ENCODE results near the gene PDHB. TPM values are rescaled to one million over a fixed set of nuclear protein-coding genes. Genes with fewer than 3 reads are reported as not detected.

The PDHB gene
- total and polyA plus RNA-seq, 4 experiments from 2014 or later, result 55.0 to 148 (median 80.6) TPM

- Histone ChIP-seq H3K9me3 (ENCODE audit: control insufficient read depth in 1 of 2, low read length in 2 of 2) (no peaks in the 10 kb centered on the region), H3K36me3 (ENCODE audit: insufficient read depth, low read length) (peaks cover 14% of the 10 kb centered on the region), H3K4me3 (ENCODE audit: low read length in 2 of 2) (no peak overlapping the region), H3K27me3 (ENCODE audit: insufficient read depth, low read length) (no peaks in the 10 kb centered on the region), H3K4me1 (ENCODE audit: insufficient read depth, low read length) (no peaks in the 10 kb centered on the region), H3K27ac (ENCODE audit: low read depth, low read length) (no peak overlapping the region)
- POLR2A ChIA-PET (ENCODE audit: partially characterized antibody), result no interaction called here
- no peak for DNase-seq
- H3K27ac Mint-ChIP-seq, result peak overlapping the region in 1 of 7 donors; percentile 27
- H3K4me3 Mint-ChIP-seq, result no peak overlapping the region
- peaks cover 0 to 6% (median 4%) of the 10 kb centered on the region in 4 donors for H3K4me1 Mint-ChIP-seq
- H3K27me3 Mint-ChIP-seq, result no peaks in the 10 kb centered on the region
- intact Hi-C loops (cut with micrococcal nuclease), result no loop called here
- H3K36me3 Mint-ChIP-seq, result peaks cover 45 to 50% of the 10 kb centered on the region in 2 donors
- CTCF ChIA-PET (ENCODE audit: partially characterized antibody), result interaction anchor here (1.4 kb wide), 1 partner anchor 9 kb away, joined by 4 read pairs; no protein-coding TSS in a partner anchor
- peaks cover 0 to 2% (median 0%) of the 10 kb centered on the region in 8 donors for H3K9me3 Mint-ChIP-seq
Observed at GRCh38 chr3:58409663-58410062, 24.0 kb downstream of the PDHB start.

- no peaks in the 10 kb centered on the region for H3K27me3 Mint-ChIP-seq
- Histone ChIP-seq H3K27ac (ENCODE audit: low read depth, low read length) (no peak overlapping the region), H3K4me1 (ENCODE audit: insufficient read depth, low read length) (no peaks in the 10 kb centered on the region), H3K9me3 (ENCODE audit: control insufficient read depth in 1 of 2, low read length in 2 of 2) (no peaks in the 10 kb centered on the region), H3K4me3 (ENCODE audit: low read length in 2 of 2) (no peak overlapping the region), H3K27me3 (ENCODE audit: insufficient read depth, low read length) (no peaks in the 10 kb centered on the region), H3K36me3 (ENCODE audit: insufficient read depth, low read length) (peaks cover 14% of the 10 kb centered on the region)
- H3K4me1 Mint-ChIP-seq, result no peaks in the 10 kb centered on the region
- DNase-seq, result no peak
- no peak overlapping the region for H3K27ac Mint-ChIP-seq
- ChIA-PET POLR2A (ENCODE audit: partially characterized antibody) (no interaction called here), CTCF (ENCODE audit: partially characterized antibody) (interaction anchor here (1.4 kb wide), 1 partner anchor 10 kb away, joined by 4 read pairs; no protein-coding TSS in a partner anchor)
- H3K9me3 Mint-ChIP-seq, result peaks cover 0 to 2% (median 0%) of the 10 kb centered on the region in 8 donors
- no peak overlapping the region for H3K4me3 Mint-ChIP-seq
- intact Hi-C loops (cut with micrococcal nuclease), result no loop called here
- H3K36me3 Mint-ChIP-seq, result peaks cover 50 to 51% of the 10 kb centered on the region in 2 donors
Observed at GRCh38 chr3:58408906-58409305, 24.7 kb downstream of the PDHB start.

- intact Hi-C loops (cut with micrococcal nuclease), result no loop called here
- H3K4me3 ChIP-seq (ENCODE audit: low read length in 2 of 2), result no peak overlapping the region
- no peaks in the 10 kb centered on the region for H3K9me3 ChIP-seq (ENCODE audit: control insufficient read depth in 1 of 2, low read length in 2 of 2)
- Mint-ChIP-seq H3K36me3 (peaks cover 36 to 39% of the 10 kb centered on the region in 2 donors), H3K4me1 (peaks cover 0 to 3% (median 0%) of the 10 kb centered on the region in 4 donors), H3K9me3 (no peaks in the 10 kb centered on the region), H3K4me3 (no peak overlapping the region), H3K27me3 (no peaks in the 10 kb centered on the region), H3K27ac (no peak overlapping the region)
- H3K36me3 ChIP-seq (ENCODE audit: insufficient read depth, low read length), result peaks cover 6% of the 10 kb centered on the region
- CTCF ChIA-PET (ENCODE audit: partially characterized antibody), result interaction anchor here (1.3 kb wide), 1 partner anchor 25 kb away, joined by 4 read pairs; no protein-coding TSS in a partner anchor
- no peak for DNase-seq
- no peak overlapping the region for H3K27ac ChIP-seq (ENCODE audit: low read depth, low read length)
- no peaks in the 10 kb centered on the region for H3K27me3 ChIP-seq (ENCODE audit: insufficient read depth, low read length)
- no peaks in the 10 kb centered on the region for H3K4me1 ChIP-seq (ENCODE audit: insufficient read depth, low read length)
- POLR2A ChIA-PET (ENCODE audit: partially characterized antibody), result no interaction called here
Observed at GRCh38 chr3:58404396-58404795, 29.2 kb downstream of the PDHB start.

GRCh38 chr3:58403513-58404109 is 30.0 kb downstream of the PDHB start:
- Histone ChIP-seq H3K9me3 (ENCODE audit: control insufficient read depth in 1 of 2, low read length in 2 of 2) (no peaks in the 10 kb centered on the region), H3K27me3 (ENCODE audit: insufficient read depth, low read length) (no peaks in the 10 kb centered on the region), H3K36me3 (ENCODE audit: insufficient read depth, low read length) (no peaks in the 10 kb centered on the region), H3K27ac (ENCODE audit: low read depth, low read length) (no peak overlapping the region), H3K4me3 (ENCODE audit: low read length in 2 of 2) (no peak overlapping the region), H3K4me1 (ENCODE audit: insufficient read depth, low read length) (no peaks in the 10 kb centered on the region)
- peak overlapping the region in 2 of 7 donors; percentile 9 to 32 for H3K27ac Mint-ChIP-seq
- no peak overlapping the region for H3K4me3 Mint-ChIP-seq
- peaks cover 36 to 39% of the 10 kb centered on the region in 2 donors for H3K36me3 Mint-ChIP-seq
- H3K27me3 Mint-ChIP-seq, result no peaks in the 10 kb centered on the region
- H3K9me3 Mint-ChIP-seq, result no peaks in the 10 kb centered on the region
- CTCF ChIA-PET (ENCODE audit: partially characterized antibody), result no interaction called here
- POLR2A ChIA-PET (ENCODE audit: partially characterized antibody), result no interaction called here
- intact Hi-C loops (cut with micrococcal nuclease), result no loop called here
- peaks cover 0 to 3% (median 0%) of the 10 kb centered on the region in 4 donors for H3K4me1 Mint-ChIP-seq
- DNase-seq, result no peak

- intact Hi-C loops (cut with micrococcal nuclease), result no loop called here
- DNase-seq, result no peak
- H3K9me3 ChIP-seq (ENCODE audit: control insufficient read depth in 1 of 2, low read length in 2 of 2), result no peaks in the 10 kb centered on the region
- H3K27me3 Mint-ChIP-seq, result no peaks in the 10 kb centered on the region
- no peaks in the 10 kb centered on the region for H3K4me1 ChIP-seq (ENCODE audit: insufficient read depth, low read length)
- peaks cover 53 to 65% of the 10 kb centered on the region in 2 donors for H3K36me3 Mint-ChIP-seq
- H3K4me3 ChIP-seq (ENCODE audit: low read length in 2 of 2), result no peak overlapping the region
- H3K4me3 Mint-ChIP-seq, result no peak overlapping the region
- ChIA-PET CTCF (ENCODE audit: partially characterized antibody) (no interaction called here), POLR2A (ENCODE audit: partially characterized antibody) (no interaction called here)
- no peaks in the 10 kb centered on the region for H3K9me3 Mint-ChIP-seq
- H3K27ac Mint-ChIP-seq, result peak overlapping the region in 1 of 7 donors; percentile 59
- H3K27me3 ChIP-seq (ENCODE audit: insufficient read depth, low read length), result no peaks in the 10 kb centered on the region
- peaks cover 0 to 3% (median 0%) of the 10 kb centered on the region in 4 donors for H3K4me1 Mint-ChIP-seq
- H3K36me3 ChIP-seq (ENCODE audit: insufficient read depth, low read length), result peaks cover 14% of the 10 kb centered on the region
- H3K27ac ChIP-seq (ENCODE audit: low read depth, low read length), result no peak overlapping the region
Observed at GRCh38 chr3:58398669-58399333, 34.8 kb downstream of the PDHB start.

GRCh38 chr3:58394339-58394738 is 39.3 kb downstream of the PDHB start:
- peaks cover 56 to 68% of the 10 kb centered on the region in 2 donors for H3K36me3 Mint-ChIP-seq
- no peak overlapping the region for H3K27ac Mint-ChIP-seq
- no peak overlapping the region for H3K4me3 Mint-ChIP-seq
- no peak overlapping the region for H3K4me3 ChIP-seq (ENCODE audit: low read length in 2 of 2)
- H3K9me3 ChIP-seq (ENCODE audit: control insufficient read depth in 1 of 2, low read length in 2 of 2), result no peaks in the 10 kb centered on the region
- POLR2A ChIA-PET (ENCODE audit: partially characterized antibody), result no interaction called here
- no peaks in the 10 kb centered on the region for H3K27me3 ChIP-seq (ENCODE audit: insufficient read depth, low read length)
- no peaks in the 10 kb centered on the region for H3K4me1 Mint-ChIP-seq
- H3K36me3 ChIP-seq (ENCODE audit: insufficient read depth, low read length), result peaks cover 14% of the 10 kb centered on the region
- H3K9me3 Mint-ChIP-seq, result no peaks in the 10 kb centered on the region
- intact Hi-C loops (cut with micrococcal nuclease), result no loop called here
- CTCF ChIA-PET (ENCODE audit: partially characterized antibody), result interaction anchor here (1.4 kb wide), 1 partner anchor 88 kb away, joined by 3 read pairs; the partner anchor contains the start of genes HTD2 and RPP14
- H3K27me3 Mint-ChIP-seq, result no peaks in the 10 kb centered on the region
- no peaks in the 10 kb centered on the region for H3K4me1 ChIP-seq (ENCODE audit: insufficient read depth, low read length)
- no peak for DNase-seq
- H3K27ac ChIP-seq (ENCODE audit: low read depth, low read length), result no peak overlapping the region

GRCh38 chr3:58392181-58392580 is 41.5 kb downstream of the PDHB start:
- H3K4me1 Mint-ChIP-seq, result no peaks in the 10 kb centered on the region
- H3K27ac ChIP-seq (ENCODE audit: low read depth, low read length), result no peak overlapping the region
- peaks cover 7% of the 10 kb centered on the region for H3K36me3 ChIP-seq (ENCODE audit: insufficient read depth, low read length)
- no peaks in the 10 kb centered on the region for H3K9me3 ChIP-seq (ENCODE audit: control insufficient read depth in 1 of 2, low read length in 2 of 2)
- DNase-seq, result no peak
- no peak overlapping the region for H3K4me3 Mint-ChIP-seq
- intact Hi-C loops (cut with micrococcal nuclease), result no loop called here
- H3K27me3 ChIP-seq (ENCODE audit: insufficient read depth, low read length), result no peaks in the 10 kb centered on the region
- H3K27ac Mint-ChIP-seq, result no peak overlapping the region
- POLR2A ChIA-PET (ENCODE audit: partially characterized antibody), result no interaction called here
- no peaks in the 10 kb centered on the region for H3K4me1 ChIP-seq (ENCODE audit: insufficient read depth, low read length)
- peaks cover 46 to 55% of the 10 kb centered on the region in 2 donors for H3K36me3 Mint-ChIP-seq
- CTCF ChIA-PET (ENCODE audit: partially characterized antibody), result interaction anchor here (0.6 to 1.6 kb wide), 3 partner anchors 23 to 238 kb away, joined by 3 to 5 read pairs (median 3); partner anchors contain the start of genes HTD2 and RPP14
- no peak overlapping the region for H3K4me3 ChIP-seq (ENCODE audit: low read length in 2 of 2)
- no peaks in the 10 kb centered on the region for H3K27me3 Mint-ChIP-seq
- no peaks in the 10 kb centered on the region for H3K9me3 Mint-ChIP-seq
